Sigmoid colon (tissue), 3 donors: ENCODE data around the gene MIOS.

Source experiments
- POLR2A ChIP-seq, 2 donors: fragments of 450-650 bp; IDR thresholded peaks; one replicate each; pipeline ENCODE4 v1.6.1; 2016; ENCODE audit warnings: antibody characterized with exemption in 2 of 2, mild to moderate bottlenecking in 2 of 2, moderate library complexity in 2 of 2
- TF ChIP-seq, protein P1 (sequence below), 4 experiments: fragments of 450-650 bp in 3 of 4; fragments of 200-600 bp in 1 of 4; IDR thresholded peaks; one replicate each; pipeline ENCODE4 v1.5.1; 2016 to 2019; ENCODE audit warnings: antibody characterized with exemption in 4 of 4, mild to moderate bottlenecking in 3 of 4, moderate library complexity in 2 of 4

DNA sequence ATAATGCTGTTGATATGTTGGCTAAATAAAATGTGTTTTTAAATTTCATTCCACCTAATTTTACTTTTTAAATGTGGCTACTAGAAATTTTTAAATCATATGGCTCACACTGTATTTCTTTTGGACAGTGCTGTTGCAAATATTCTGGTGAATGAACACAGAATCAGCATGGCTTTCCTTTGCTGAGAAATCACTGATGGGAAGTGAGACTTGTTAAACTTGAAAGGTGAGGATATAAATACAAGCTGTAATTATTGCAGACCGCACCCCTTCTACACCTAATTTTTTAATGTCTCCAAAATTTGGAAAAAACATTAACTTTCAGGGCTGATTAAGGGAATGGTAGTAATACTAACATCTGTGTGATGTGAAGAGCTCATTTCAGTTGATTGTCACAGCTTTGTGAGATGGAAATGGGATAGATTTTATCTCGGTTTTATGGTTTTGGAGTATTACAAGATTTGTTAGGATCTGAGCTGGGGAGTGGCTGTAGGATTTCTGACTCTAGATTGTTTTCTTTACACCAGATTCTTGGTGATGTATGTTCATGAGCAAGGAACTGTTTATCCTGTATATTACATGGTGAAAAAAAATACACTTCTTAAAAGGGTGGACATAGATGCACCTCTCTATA is 1.3 kb downstream of the MIOS start:
- TF ChIP-seq, protein P1, sequence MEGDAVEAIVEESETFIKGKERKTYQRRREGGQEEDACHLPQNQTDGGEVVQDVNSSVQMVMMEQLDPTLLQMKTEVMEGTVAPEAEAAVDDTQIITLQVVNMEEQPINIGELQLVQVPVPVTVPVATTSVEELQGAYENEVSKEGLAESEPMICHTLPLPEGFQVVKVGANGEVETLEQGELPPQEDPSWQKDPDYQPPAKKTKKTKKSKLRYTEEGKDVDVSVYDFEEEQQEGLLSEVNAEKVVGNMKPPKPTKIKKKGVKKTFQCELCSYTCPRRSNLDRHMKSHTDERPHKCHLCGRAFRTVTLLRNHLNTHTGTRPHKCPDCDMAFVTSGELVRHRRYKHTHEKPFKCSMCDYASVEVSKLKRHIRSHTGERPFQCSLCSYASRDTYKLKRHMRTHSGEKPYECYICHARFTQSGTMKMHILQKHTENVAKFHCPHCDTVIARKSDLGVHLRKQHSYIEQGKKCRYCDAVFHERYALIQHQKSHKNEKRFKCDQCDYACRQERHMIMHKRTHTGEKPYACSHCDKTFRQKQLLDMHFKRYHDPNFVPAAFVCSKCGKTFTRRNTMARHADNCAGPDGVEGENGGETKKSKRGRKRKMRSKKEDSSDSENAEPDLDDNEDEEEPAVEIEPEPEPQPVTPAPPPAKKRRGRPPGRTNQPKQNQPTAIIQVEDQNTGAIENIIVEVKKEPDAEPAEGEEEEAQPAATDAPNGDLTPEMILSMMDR (IDR thresholded peaks at IDR 0.05), result no peak
- TF ChIP-seq POLR2A (IDR thresholded peaks at IDR 0.05), result no peak
